Thyroid gland (tissue), 4 donors: Measurements from ENCODE around the gene PLEKHG7.

Source experiments
- POLR2A ChIP-seq, 2 donors: fragments of 450-650 bp; IDR thresholded peaks; one replicate each; pipeline ENCODE4 v1.6.1; 2017; ENCODE audit warnings: antibody characterized with exemption in 2 of 2, mild to moderate bottlenecking in 2 of 2, moderate library complexity in 1 of 2
- TF ChIP-seq, protein P1 (sequence below), 6 experiments: fragments of 200-600 bp in 3 of 6; fragments of 450-650 bp in 3 of 6; sonication (generic) in 3 of 6; IDR thresholded peaks; one replicate each; pipeline ENCODE4 v1.5.1; 2016 to 2019; ENCODE audit warnings: antibody characterized with exemption in 6 of 6, mild to moderate bottlenecking in 2 of 6, inconsistent platforms in 1 of 6, moderate library complexity in 1 of 6

DNA sequence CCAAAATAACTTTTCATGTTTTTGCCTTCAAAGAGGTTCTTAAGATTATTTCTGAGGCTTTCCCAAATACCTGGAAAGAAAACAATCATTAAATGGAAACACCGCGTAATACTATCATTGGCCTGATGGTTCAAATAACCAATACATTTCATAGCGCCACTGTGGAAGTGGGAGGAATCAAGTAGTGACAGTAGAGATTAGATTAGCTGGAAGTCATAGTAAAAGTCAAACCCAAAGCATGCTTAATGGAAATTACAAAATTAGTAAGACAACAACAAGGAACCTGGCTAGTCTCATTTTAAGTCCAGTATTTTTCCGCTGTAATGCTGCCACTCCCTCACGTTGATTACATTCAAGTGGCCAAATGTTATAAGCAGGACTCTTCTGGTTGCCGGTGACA is 41.5 kb upstream of the PLEKHG7 start:
- TF ChIP-seq, protein P1, sequence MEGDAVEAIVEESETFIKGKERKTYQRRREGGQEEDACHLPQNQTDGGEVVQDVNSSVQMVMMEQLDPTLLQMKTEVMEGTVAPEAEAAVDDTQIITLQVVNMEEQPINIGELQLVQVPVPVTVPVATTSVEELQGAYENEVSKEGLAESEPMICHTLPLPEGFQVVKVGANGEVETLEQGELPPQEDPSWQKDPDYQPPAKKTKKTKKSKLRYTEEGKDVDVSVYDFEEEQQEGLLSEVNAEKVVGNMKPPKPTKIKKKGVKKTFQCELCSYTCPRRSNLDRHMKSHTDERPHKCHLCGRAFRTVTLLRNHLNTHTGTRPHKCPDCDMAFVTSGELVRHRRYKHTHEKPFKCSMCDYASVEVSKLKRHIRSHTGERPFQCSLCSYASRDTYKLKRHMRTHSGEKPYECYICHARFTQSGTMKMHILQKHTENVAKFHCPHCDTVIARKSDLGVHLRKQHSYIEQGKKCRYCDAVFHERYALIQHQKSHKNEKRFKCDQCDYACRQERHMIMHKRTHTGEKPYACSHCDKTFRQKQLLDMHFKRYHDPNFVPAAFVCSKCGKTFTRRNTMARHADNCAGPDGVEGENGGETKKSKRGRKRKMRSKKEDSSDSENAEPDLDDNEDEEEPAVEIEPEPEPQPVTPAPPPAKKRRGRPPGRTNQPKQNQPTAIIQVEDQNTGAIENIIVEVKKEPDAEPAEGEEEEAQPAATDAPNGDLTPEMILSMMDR (IDR thresholded peaks at IDR 0.05): no peak
- TF ChIP-seq POLR2A (IDR thresholded peaks at IDR 0.05): no peak
